Measurements from ENCODE around the gene SLC22A8. TPM values are rescaled to one million over a fixed set of nuclear protein-coding genes. Genes with fewer than 3 reads are reported as not detected.
A peak's percentile ranks its signal among the peaks of the same experiment; 100 is the strongest.

Gene SLC22A8
- total RNA-seq, 1 donor from 2014 or later: 2.4 TPM

- no peaks in the 10 kb centered on the region for H3K4me1 Mint-ChIP-seq (ENCODE audit: low read depth)
- DNase-seq (ENCODE audit: low spot score, unreplicated experiment): no peak
- no peak for TF ChIP-seq CTCF (IDR thresholded peaks at IDR 0.05; ENCODE audit: unreplicated experiment)
- no peaks in the 10 kb centered on the region for H3K36me3 Mint-ChIP-seq (ENCODE audit: insufficient read depth)
- H3K27me3 Mint-ChIP-seq: peaks cover 17% of the 10 kb centered on the region
- no peak overlapping the region for H3K4me3 Mint-ChIP-seq (ENCODE audit: low read depth)
- H3K27ac Mint-ChIP-seq: no peak overlapping the region
- no peaks in the 10 kb centered on the region for H3K9me3 Mint-ChIP-seq (ENCODE audit: low read depth)
Measured at GRCh38 chr11:62980133-62980760, 35.4 kb downstream of the SLC22A8 start.

- Mint-ChIP-seq H3K4me1 (ENCODE audit: low read depth) (no peaks in the 10 kb centered on the region), H3K27ac (no peak overlapping the region), H3K9me3 (ENCODE audit: low read depth) (no peaks in the 10 kb centered on the region), H3K36me3 (ENCODE audit: insufficient read depth) (no peaks in the 10 kb centered on the region), H3K4me3 (ENCODE audit: low read depth) (no peak overlapping the region), H3K27me3 (peaks cover 22% of the 10 kb centered on the region)
- no peak for DNase-seq (ENCODE audit: low spot score, unreplicated experiment)
- TF ChIP-seq CTCF (IDR thresholded peaks at IDR 0.05; ENCODE audit: unreplicated experiment): no peak
Measured at GRCh38 chr11:62976109-62976508, 39.5 kb downstream of the SLC22A8 start.

- H3K27me3 Mint-ChIP-seq: peaks cover 21% of the 10 kb centered on the region
- H3K9me3 Mint-ChIP-seq (ENCODE audit: low read depth): no peaks in the 10 kb centered on the region
- H3K36me3 Mint-ChIP-seq (ENCODE audit: insufficient read depth): no peaks in the 10 kb centered on the region
- peak; percentile 66 for TF ChIP-seq CTCF (IDR thresholded peaks at IDR 0.05; ENCODE audit: unreplicated experiment)
- no peak for DNase-seq (ENCODE audit: low spot score, unreplicated experiment)
- no peak overlapping the region for H3K4me3 Mint-ChIP-seq (ENCODE audit: low read depth)
- no peaks in the 10 kb centered on the region for H3K4me1 Mint-ChIP-seq (ENCODE audit: low read depth)
- no peak overlapping the region for H3K27ac Mint-ChIP-seq
Measured at GRCh38 chr11:62974848-62975522, 40.7 kb downstream of the SLC22A8 start.

- Mint-ChIP-seq H3K4me3 (ENCODE audit: low read depth) (no peak overlapping the region), H3K27me3 (no peaks in the 10 kb centered on the region), H3K9me3 (ENCODE audit: low read depth) (peaks cover 6% of the 10 kb centered on the region), H3K27ac (no peak overlapping the region), H3K4me1 (ENCODE audit: low read depth) (peaks cover 7% of the 10 kb centered on the region), H3K36me3 (ENCODE audit: insufficient read depth) (no peaks in the 10 kb centered on the region)
- no peak for DNase-seq (ENCODE audit: low spot score, unreplicated experiment)
- TF ChIP-seq CTCF (IDR thresholded peaks at IDR 0.05; ENCODE audit: unreplicated experiment): no peak
Measured at GRCh38 chr11:62965574-62965973, 50.1 kb downstream of the SLC22A8 start.

GRCh38 chr11:62962391-62962790 is 53.2 kb downstream of the SLC22A8 start:
- H3K4me3 Mint-ChIP-seq (ENCODE audit: low read depth): no peak overlapping the region
- peaks cover 3% of the 10 kb centered on the region for H3K9me3 Mint-ChIP-seq (ENCODE audit: low read depth)
- DNase-seq (ENCODE audit: low spot score, unreplicated experiment): no peak
- TF ChIP-seq CTCF (IDR thresholded peaks at IDR 0.05; ENCODE audit: unreplicated experiment): no peak
- no peak overlapping the region for H3K27ac Mint-ChIP-seq
- no peaks in the 10 kb centered on the region for H3K36me3 Mint-ChIP-seq (ENCODE audit: insufficient read depth)
- H3K4me1 Mint-ChIP-seq (ENCODE audit: low read depth): peaks cover 15% of the 10 kb centered on the region
- H3K27me3 Mint-ChIP-seq: no peaks in the 10 kb centered on the region

Measured in progenitor cell of endocrine pancreas (in vitro differentiated cells).